Panc1 (cell line): ENCODE results near the gene NRCAM. TPM values are rescaled to one million over a fixed set of nuclear protein-coding genes. Genes with fewer than 3 reads are reported as not detected.

Experiments used
- ATAC-seq: fragments of 200-7000 bp; cut with Tn5 transposase; 2 replicates; pipeline ENCODE4 v1.9.1; 2020; ENCODE audit warnings: mild to moderate bottlenecking, moderate library complexity
- BruUV-seq: library from RNA; stranded (reverse); fragments of 400-500 nt; replicated peaks from 2 replicates; lab custom pipeline; 2021; lab: Mats Ljungman, UMichigan
- CTCF ChIA-PET: fragments of 300-600 bp; sonication (Branson Sonifier 250); formaldehyde crosslinking; loops from one replicate; lab custom pipeline; 2022; ENCODE audit warnings: antibody characterized with exemption; lab: Charles Lee
- POLR2A ChIA-PET: fragments of 300-600 bp; sonication (Branson Sonifier 250); formaldehyde crosslinking; loops from one replicate; lab custom pipeline; 2022; ENCODE audit warnings: antibody characterized with exemption; lab: Charles Lee
- DNase-seq: peaks from one replicate; pipeline ENCODE4 v3.0.0-alpha.2; 2010; ENCODE audit warnings: low read depth, low spot score
- H3K27ac ChIP-seq: 2 replicates; pipeline ENCODE4 v1.5.1; 2011; ENCODE audit warnings: mild to moderate bottlenecking, low read length, inconsistent platforms
- H3K27me3 ChIP-seq: fragments of 200-500 bp; sonication (Bioruptor generic); 2 replicates; pipeline ENCODE4 v1.6.0; 2014; ENCODE audit warnings: low read length, inconsistent platforms; ENCODE audit not compliant: control insufficient read depth, insufficient read depth
- H3K36me3 ChIP-seq: fragments of 200-500 bp; sonication (Bioruptor generic); 2 replicates; pipeline ENCODE4 v1.5.1; 2014; ENCODE audit warnings: inconsistent platforms, mild to moderate bottlenecking, low read length, moderate library complexity; ENCODE audit not compliant: control insufficient read depth, insufficient read depth
- H3K4me1 ChIP-seq: 2 replicates; pipeline ENCODE4 v1.5.1; 2011; ENCODE audit warnings: inconsistent platforms, mild to moderate bottlenecking, low read length, moderate library complexity; ENCODE audit not compliant: control insufficient read depth, insufficient read depth
- H3K4me3 ChIP-seq, 2 experiments: 2 replicates each; pipeline ENCODE4 v1.5.1; 2011 to 2012; ENCODE audit warnings: low read depth in 2 of 2, low read length in 2 of 2, mild to moderate bottlenecking in 2 of 2, inconsistent platforms in 1 of 2, moderate library complexity in 1 of 2
- H3K9me3 ChIP-seq: fragments of 200-500 bp; sonication (Bioruptor generic); 2 replicates; pipeline ENCODE4 v1.5.1; 2014; ENCODE audit warnings: low read depth, mild to moderate bottlenecking, inconsistent platforms, low read length, moderate library complexity; ENCODE audit not compliant: control insufficient read depth, insufficient read depth
- CTCF ChIP-seq: fragments of 450-650 bp; IDR thresholded peaks from 2 replicates; pipeline ENCODE4 v1.5.1; 2017; ENCODE audit warnings: mild to moderate bottlenecking
- POLR2AphosphoS5 ChIP-seq: IDR thresholded peaks from 2 replicates; pipeline ENCODE4 v1.6.1; 2012; ENCODE audit warnings: mild to moderate bottlenecking, low read depth, low read length, moderate library complexity
- REST ChIP-seq, 2 experiments: IDR thresholded peaks; 2 replicates each; pipeline ENCODE4 v1.6.1; 2011 to 2012; ENCODE audit warnings: low read depth in 2 of 2, control low read depth in 1 of 2, low read length in 1 of 2, mild to moderate bottlenecking in 1 of 2, moderate library complexity in 1 of 2; ENCODE audit not compliant: insufficient read depth in 1 of 2
- SIN3A ChIP-seq: IDR thresholded peaks from 2 replicates; pipeline ENCODE4 v1.6.1; 2012; ENCODE audit warnings: low read depth, mild to moderate bottlenecking, low read length, moderate library complexity, borderline replicate concordance; ENCODE audit not compliant: insufficient read depth
- TCF7L2 ChIP-seq: IDR thresholded peaks from 2 replicates; pipeline ENCODE4 v1.6.1; 2011; ENCODE audit warnings: mild to moderate bottlenecking, low read depth, low read length, inconsistent platforms
- in situ Hi-C: cut with HindIII; loops from 2 replicates; pipeline ENCODE4 v1.10.0; 2016; ENCODE audit warnings: low sequenced_read_pairs, low pct_unique_long_range_greater_than_20kb
- intact Hi-C: fragments of 100-400 bp; cut with micrococcal nuclease; formaldehyde crosslinking; loops from one replicate; pipeline ENCODE4 v1.10.0; 2022; ENCODE audit not compliant: unreplicated experiment
- total RNA-seq: library from RNA; stranded (reverse); gene quantifications from one replicate; pipeline ENCODE4 v1.2.1, GENCODE V29; 2021; ENCODE audit not compliant: unreplicated experiment

NRCAM gene
- total RNA-seq, 1 experiment from 2014 or later: 0.21 TPM

- no peak for TF ChIP-seq REST (IDR thresholded peaks at IDR 0.05; ENCODE audit: insufficient read depth in 1 of 2, low read depth in 2 of 2, low read length in 1 of 2)
- no peak for TF ChIP-seq SIN3A
- no peak for TF ChIP-seq POLR2AphosphoS5
- no peak for TF ChIP-seq TCF7L2
- TF ChIP-seq CTCF: no peak
- DNase-seq: no peak
- intact Hi-C loops (no loop called here), in situ Hi-C loops (no loop called here)
- H3K4me1 ChIP-seq: no peaks in the 10 kb centered on the region
- POLR2A ChIA-PET: no interaction called here
- H3K9me3 ChIP-seq: no peaks in the 10 kb centered on the region
- no TSS peak for BruUV-seq
- no peaks in the 10 kb centered on the region for H3K36me3 ChIP-seq
- no peak overlapping the region for H3K4me3 ChIP-seq
- H3K27me3 ChIP-seq: no peaks in the 10 kb centered on the region
- no peak overlapping the region for H3K27ac ChIP-seq
- no peak for ATAC-seq
- CTCF ChIA-PET: no interaction called here
Measured at GRCh38 chr7:108374899-108375298, 81.3 kb downstream of the NRCAM start.

GRCh38 chr7:108372618-108373017 is 83.6 kb downstream of the NRCAM start:
- TF ChIP-seq CTCF (no peak), POLR2AphosphoS5 (no peak), SIN3A (no peak), REST (IDR thresholded peaks at IDR 0.05; ENCODE audit: insufficient read depth in 1 of 2, low read depth in 2 of 2, low read length in 1 of 2) (no peak), TCF7L2 (no peak)
- DNase-seq (no peak), ATAC-seq (no peak)
- Histone ChIP-seq H3K9me3 (no peaks in the 10 kb centered on the region), H3K27ac (no peak overlapping the region), H3K36me3 (no peaks in the 10 kb centered on the region), H3K4me3 (no peak overlapping the region), H3K27me3 (no peaks in the 10 kb centered on the region; the same call in 1 of the 2 replicates), H3K4me1 (no peaks in the 10 kb centered on the region)
- in situ Hi-C loops: no loop called here
- CTCF ChIA-PET: no interaction called here
- POLR2A ChIA-PET: no interaction called here
- no TSS peak for BruUV-seq
- intact Hi-C loops: no loop called here
